ENCODE data around the gene LRRC8B.
A peak's percentile ranks its signal among the peaks of the same experiment; 100 is the strongest.

LRRC8B gene

DNA sequence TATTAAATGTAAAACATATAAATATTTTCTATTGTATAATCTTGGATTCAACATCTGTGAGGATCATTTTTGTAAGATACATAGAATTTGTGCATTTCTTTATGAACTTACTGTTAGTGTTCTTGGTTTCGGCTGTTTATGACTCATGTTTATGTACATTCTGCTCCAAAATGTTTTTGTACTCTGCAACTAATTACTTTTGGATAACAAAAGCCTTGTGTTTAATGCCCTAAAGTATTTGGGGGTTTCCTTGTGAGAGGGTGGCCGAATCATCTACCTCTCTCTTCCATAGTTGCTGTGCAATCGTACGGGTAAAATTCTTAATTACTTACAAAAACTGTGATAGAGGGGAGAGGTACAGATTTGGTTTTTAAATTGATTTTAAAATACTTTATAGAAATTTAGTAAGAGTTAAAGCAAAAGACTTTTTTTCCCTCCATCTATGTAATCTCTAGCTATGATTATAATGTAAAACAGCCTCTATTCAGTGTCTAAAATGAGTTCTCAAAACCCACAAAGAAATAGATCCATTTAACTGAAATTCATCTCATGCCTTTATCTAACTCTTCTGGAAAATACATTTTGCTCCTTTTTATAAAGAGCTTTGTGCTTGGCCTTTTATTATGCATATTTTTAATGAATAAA lies 69.6 kb downstream of the LRRC8B start:
- no peak overlapping the region for H3K9ac ChIP-seq (ENCODE audit: low read length)
- H2AFZ ChIP-seq (ENCODE audit: low read depth, low read length): no peak overlapping the region
- no peaks in the 10 kb centered on the region for H3K36me3 ChIP-seq (replicated peaks; ENCODE audit: low read depth, low read length)
- H3K9me3 ChIP-seq (ENCODE audit: insufficient read depth, low read length): no peaks in the 10 kb centered on the region
- no peak overlapping the region for H3K4me3 ChIP-seq (ENCODE audit: low read length)
- TF ChIP-seq CTCF (IDR thresholded peaks at IDR 0.05; ENCODE audit: low read depth, low read length): no peak
- TF ChIP-seq EZH2phosphoT487 (IDR thresholded peaks at IDR 0.05; ENCODE audit: low read depth): no peak
- no peaks in the 10 kb centered on the region for H3K27me3 ChIP-seq (ENCODE audit: low read depth, low read length)
- H3K4me1 ChIP-seq (ENCODE audit: low read length): peaks cover 11% of the 10 kb centered on the region
- no peak overlapping the region for H3K27ac ChIP-seq (ENCODE audit: low read length)
- H3K4me2 ChIP-seq (ENCODE audit: low read length): no peak overlapping the region
- no peaks in the 10 kb centered on the region; the same call in none of the 2 replicates for H4K20me1 ChIP-seq (ENCODE audit: insufficient read depth, low read length)
- no peaks in the 10 kb centered on the region; the same call in 1 of the 2 replicates for H3K79me2 ChIP-seq (ENCODE audit: low read length)

DNA sequence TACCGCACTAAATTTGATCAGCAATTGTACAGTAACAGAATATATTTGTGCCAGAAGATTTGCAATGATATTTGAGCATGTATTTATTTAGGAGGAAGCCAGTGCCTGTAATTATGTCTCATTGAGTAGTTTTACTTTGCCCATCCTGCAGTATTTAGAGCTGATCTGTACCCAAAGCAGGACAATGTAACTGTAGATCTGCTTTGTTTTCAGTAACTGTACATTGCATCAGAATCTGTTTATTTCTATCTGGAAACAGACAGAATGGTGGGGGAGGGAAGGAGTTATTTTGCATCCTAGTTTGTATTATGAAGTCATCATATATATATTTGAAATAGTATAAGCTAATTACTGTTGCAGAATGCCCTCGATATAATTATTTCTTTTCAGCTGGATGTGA lies 72.1 kb downstream of the LRRC8B start:
- H3K79me2 ChIP-seq (ENCODE audit: low read length): no peaks in the 10 kb centered on the region
- H2AFZ ChIP-seq (ENCODE audit: low read depth, low read length): no peak overlapping the region
- no peaks in the 10 kb centered on the region for H3K9me3 ChIP-seq (ENCODE audit: insufficient read depth, low read length)
- H3K4me2 ChIP-seq (ENCODE audit: low read length): no peak overlapping the region
- no peaks in the 10 kb centered on the region for H3K27me3 ChIP-seq (ENCODE audit: low read depth, low read length)
- H3K4me1 ChIP-seq (ENCODE audit: low read length): peaks cover 13% of the 10 kb centered on the region
- H3K4me3 ChIP-seq (ENCODE audit: low read length): no peak overlapping the region
- H4K20me1 ChIP-seq (ENCODE audit: insufficient read depth, low read length): no peaks in the 10 kb centered on the region; the same call in 1 of the 2 replicates
- no peak overlapping the region for H3K9ac ChIP-seq (ENCODE audit: low read length)
- H3K36me3 ChIP-seq (replicated peaks; ENCODE audit: low read depth, low read length): no peaks in the 10 kb centered on the region
- H3K27ac ChIP-seq (ENCODE audit: low read length): no peak overlapping the region
- TF ChIP-seq CTCF (IDR thresholded peaks at IDR 0.05; ENCODE audit: low read depth, low read length): no peak
- TF ChIP-seq EZH2phosphoT487 (IDR thresholded peaks at IDR 0.05; ENCODE audit: low read depth): no peak

DNA sequence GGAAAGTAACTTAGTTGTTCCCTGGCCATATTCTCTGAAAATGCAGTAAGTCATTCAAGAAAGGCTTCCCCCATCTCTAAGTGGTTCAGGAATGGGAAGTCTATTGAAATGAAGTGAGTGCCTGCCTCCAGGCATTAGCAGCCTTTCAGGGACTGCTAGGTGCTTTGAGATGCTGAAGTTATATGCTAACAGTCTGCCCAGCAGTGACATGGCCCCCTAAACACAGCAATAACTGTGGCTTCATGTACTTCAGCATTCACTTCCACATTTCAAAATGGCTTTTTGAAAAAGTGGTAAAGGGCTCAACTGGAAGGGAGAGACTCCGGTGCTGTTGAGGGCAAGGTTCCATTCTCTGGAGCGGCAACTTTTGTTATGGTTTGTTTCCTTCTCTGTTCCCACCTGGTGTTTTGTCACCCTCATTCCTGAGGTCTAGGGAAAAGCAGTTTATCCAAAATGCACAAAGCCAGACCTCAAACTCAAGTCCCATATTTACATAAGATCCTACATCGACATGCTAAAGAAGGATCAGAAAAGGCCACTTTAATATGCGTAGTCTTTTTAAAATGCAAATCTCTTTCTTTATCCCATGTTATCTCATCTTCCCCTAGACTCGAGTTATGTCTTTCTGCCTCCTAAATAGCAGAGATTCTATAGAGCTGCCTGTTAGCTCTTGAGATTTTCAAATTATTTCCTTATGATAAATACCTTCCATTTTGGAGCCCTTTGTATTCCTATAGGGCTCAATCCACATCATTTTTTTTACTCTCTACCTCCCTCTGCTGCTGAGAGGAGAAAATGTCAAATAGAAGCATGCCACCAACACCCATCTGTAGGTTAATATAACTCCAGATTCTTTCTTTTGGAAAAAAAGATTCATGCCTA lies 74.1 kb downstream of the LRRC8B start:
- Histone ChIP-seq H2AFZ (ENCODE audit: low read depth, low read length) (no peak overlapping the region), H3K4me3 (ENCODE audit: low read length) (no peak overlapping the region), H3K9me3 (ENCODE audit: insufficient read depth, low read length) (no peaks in the 10 kb centered on the region), H3K4me1 (ENCODE audit: low read length) (peaks cover 8% of the 10 kb centered on the region), H3K4me2 (ENCODE audit: low read length) (no peak overlapping the region), H3K27ac (ENCODE audit: low read length) (no peak overlapping the region), H3K9ac (ENCODE audit: low read length) (no peak overlapping the region), H3K36me3 (replicated peaks; ENCODE audit: low read depth, low read length) (no peaks in the 10 kb centered on the region), H3K79me2 (ENCODE audit: low read length) (no peaks in the 10 kb centered on the region), H3K27me3 (ENCODE audit: low read depth, low read length) (no peaks in the 10 kb centered on the region), H4K20me1 (ENCODE audit: insufficient read depth, low read length) (no peaks in the 10 kb centered on the region)
- TF ChIP-seq EZH2phosphoT487 (IDR thresholded peaks at IDR 0.05; ENCODE audit: low read depth): no peak
- TF ChIP-seq CTCF (IDR thresholded peaks at IDR 0.05; ENCODE audit: low read depth, low read length): peak; percentile 63

- Histone ChIP-seq H3K36me3 (replicated peaks; ENCODE audit: low read depth, low read length) (no peaks in the 10 kb centered on the region), H4K20me1 (ENCODE audit: insufficient read depth, low read length) (no peaks in the 10 kb centered on the region), H3K4me3 (ENCODE audit: low read length) (no peak overlapping the region), H3K4me1 (ENCODE audit: low read length) (peaks cover 8% of the 10 kb centered on the region), H3K27ac (ENCODE audit: low read length) (no peak overlapping the region), H3K4me2 (ENCODE audit: low read length) (no peak overlapping the region), H3K9me3 (ENCODE audit: insufficient read depth, low read length) (no peaks in the 10 kb centered on the region), H3K79me2 (ENCODE audit: low read length) (no peaks in the 10 kb centered on the region), H2AFZ (ENCODE audit: low read depth, low read length) (no peak overlapping the region), H3K9ac (ENCODE audit: low read length) (no peak overlapping the region), H3K27me3 (ENCODE audit: low read depth, low read length) (no peaks in the 10 kb centered on the region)
- no peak for TF ChIP-seq CTCF (IDR thresholded peaks at IDR 0.05; ENCODE audit: low read depth, low read length)
- no peak for TF ChIP-seq EZH2phosphoT487 (IDR thresholded peaks at IDR 0.05; ENCODE audit: low read depth)
Observed at GRCh38 chr1:89599332-89599630, 74.7 kb downstream of the LRRC8B start.
